Vagina (tissue), 2 donors: ENCODE data around the gene DNER.

Experiments used
- CTCF ChIP-seq, 3 experiments: fragments of 450-650 bp in 2 of 3; fragments of 200-600 bp in 1 of 3; sonication (generic) in 1 of 3; IDR thresholded peaks; one replicate each; pipeline ENCODE4 v1.5.1; 2017 to 2019; ENCODE audit warnings: antibody characterized with exemption in 3 of 3, mild to moderate bottlenecking in 2 of 3, moderate library complexity in 2 of 3
- POLR2A ChIP-seq, 2 donors: fragments of 450-650 bp; IDR thresholded peaks; one replicate each; pipeline ENCODE4 v1.6.1; 2017; ENCODE audit warnings: antibody characterized with exemption in 2 of 2, mild to moderate bottlenecking in 2 of 2, moderate library complexity in 2 of 2

GRCh38 chr2:229335877-229336346 lies 378.4 kb downstream of the DNER start:
- no peak for TF ChIP-seq CTCF (IDR thresholded peaks at IDR 0.05)
- TF ChIP-seq POLR2A (IDR thresholded peaks at IDR 0.05), result no peak
